OCI-LY1 (cell line): ENCODE results near the gene DBNL.

Source experiments
- EZH2 ChIP-seq: fragments of 200-600 bp; sonication (generic), shearing (Covaris generic); IDR thresholded peaks from 2 replicates; pipeline ENCODE4 v1.8.0; 2017; ENCODE audit warnings: borderline replicate concordance, mixed run types, mild to moderate bottlenecking, antibody characterized with exemption, low read length, moderate library complexity, mixed read lengths
- TF ChIP-seq, protein P1 (sequence below): fragments of 200-600 bp; sonication (generic), shearing (Covaris generic); IDR thresholded peaks from 2 replicates; pipeline ENCODE4 v1.5.1; 2017; ENCODE audit warnings: mild to moderate bottlenecking, antibody characterized with exemption, low read length, moderate library complexity, mixed read lengths

GRCh38 chr7:44103566-44103922, 59.0 kb downstream of the DBNL start:
- TF ChIP-seq, protein P1, sequence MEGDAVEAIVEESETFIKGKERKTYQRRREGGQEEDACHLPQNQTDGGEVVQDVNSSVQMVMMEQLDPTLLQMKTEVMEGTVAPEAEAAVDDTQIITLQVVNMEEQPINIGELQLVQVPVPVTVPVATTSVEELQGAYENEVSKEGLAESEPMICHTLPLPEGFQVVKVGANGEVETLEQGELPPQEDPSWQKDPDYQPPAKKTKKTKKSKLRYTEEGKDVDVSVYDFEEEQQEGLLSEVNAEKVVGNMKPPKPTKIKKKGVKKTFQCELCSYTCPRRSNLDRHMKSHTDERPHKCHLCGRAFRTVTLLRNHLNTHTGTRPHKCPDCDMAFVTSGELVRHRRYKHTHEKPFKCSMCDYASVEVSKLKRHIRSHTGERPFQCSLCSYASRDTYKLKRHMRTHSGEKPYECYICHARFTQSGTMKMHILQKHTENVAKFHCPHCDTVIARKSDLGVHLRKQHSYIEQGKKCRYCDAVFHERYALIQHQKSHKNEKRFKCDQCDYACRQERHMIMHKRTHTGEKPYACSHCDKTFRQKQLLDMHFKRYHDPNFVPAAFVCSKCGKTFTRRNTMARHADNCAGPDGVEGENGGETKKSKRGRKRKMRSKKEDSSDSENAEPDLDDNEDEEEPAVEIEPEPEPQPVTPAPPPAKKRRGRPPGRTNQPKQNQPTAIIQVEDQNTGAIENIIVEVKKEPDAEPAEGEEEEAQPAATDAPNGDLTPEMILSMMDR = no peak
- TF ChIP-seq EZH2 = no peak
